CD4-positive, alpha-beta memory T cell (primary cell): ENCODE measurements around the gene IRAK2. TPM values are rescaled to one million over a fixed set of nuclear protein-coding genes. Genes with fewer than 3 reads are reported as not detected.

Source experiments
- CTCF ChIA-PET: fragments of 350-600 bp; sonication (Branson Sonifier 250); formaldehyde crosslinking; loops from one replicate; lab custom pipeline; 2021; ENCODE audit warnings: inconsistent platforms; ENCODE audit not compliant: partially characterized antibody; lab: Charles Lee
- POLR2A ChIA-PET: fragments of 350-600 bp; sonication (Branson Sonifier 250); formaldehyde crosslinking; loops from one replicate; lab custom pipeline; 2021; ENCODE audit not compliant: partially characterized antibody; lab: Charles Lee
- DNase-seq, 5 donors: peaks; one replicate each; pipeline versions ENCODE4 v3.0.0 to v3.0.0-alpha.2; 2020 to 2022; ENCODE audit warnings: mixed read lengths in 1 of 5
- H3K27ac ChIP-seq: one replicate; pipeline ENCODE4 v1.7.0; 2013; ENCODE audit warnings: low read depth, low read length
- H3K27me3 ChIP-seq: 2 replicates; pipeline ENCODE4 v1.7.0; 2013; ENCODE audit warnings: mild to moderate bottlenecking, low read length, moderate library complexity; ENCODE audit not compliant: insufficient read depth
- H3K36me3 ChIP-seq: 2 replicates; pipeline ENCODE4 v1.7.0; 2013; ENCODE audit warnings: mild to moderate bottlenecking, low read length, moderate library complexity; ENCODE audit not compliant: insufficient read depth
- H3K4me1 ChIP-seq: 2 replicates; pipeline ENCODE4 v1.7.0; 2013; ENCODE audit warnings: mild to moderate bottlenecking, low read length, moderate library complexity; ENCODE audit not compliant: insufficient read depth
- H3K4me3 ChIP-seq, 2 donors: one replicate each; pipeline ENCODE4 v1.7.0; 2013; ENCODE audit warnings: low read length in 2 of 2, mild to moderate bottlenecking in 1 of 2
- H3K9me3 ChIP-seq, 2 donors: one replicate each; pipeline ENCODE4 v1.7.0; 2013; ENCODE audit warnings: low read length in 2 of 2, control low read depth in 1 of 2; ENCODE audit not compliant: control insufficient read depth in 1 of 2
- H3K27ac Mint-ChIP-seq, 7 donors: one replicate each; pipeline ENCODE4 v1.8.0; 2020 to 2021; ENCODE audit warnings: mixed read lengths in 7 of 7, mild to moderate bottlenecking in 6 of 7, inconsistent platforms in 3 of 7, moderate library complexity in 3 of 7
- H3K27me3 Mint-ChIP-seq, 2 donors: one replicate each; pipeline ENCODE4 v1.8.0; 2020 to 2021; ENCODE audit warnings: mixed read lengths in 2 of 2
- H3K36me3 Mint-ChIP-seq, 2 donors: one replicate each; pipeline ENCODE4 v1.8.0; 2020 to 2021; ENCODE audit warnings: mixed read lengths in 2 of 2, inconsistent platforms in 1 of 2, mild to moderate bottlenecking in 1 of 2
- H3K4me1 Mint-ChIP-seq, 4 donors: one replicate each; pipeline ENCODE4 v1.8.0; 2020 to 2021; ENCODE audit warnings: mixed read lengths in 4 of 4, mild to moderate bottlenecking in 1 of 4
- H3K4me3 Mint-ChIP-seq, 8 donors: one replicate each; pipeline ENCODE4 v1.8.0; 2020 to 2021; ENCODE audit warnings: mixed read lengths in 8 of 8, mild to moderate bottlenecking in 7 of 8, moderate library complexity in 6 of 8, inconsistent platforms in 3 of 8
- H3K9me3 Mint-ChIP-seq, 8 donors: one replicate each; pipeline ENCODE4 v1.8.0; 2020 to 2021; ENCODE audit warnings: mixed read lengths in 8 of 8, mild to moderate bottlenecking in 5 of 8, inconsistent platforms in 3 of 8, moderate library complexity in 1 of 8
- intact Hi-C: fragments of 100-400 bp; cut with micrococcal nuclease; formaldehyde crosslinking; loops from one replicate; pipeline ENCODE4 v1.15.1; 2023
- polyA plus RNA-seq, 2 donors: library from polyadenylated mRNA; unstranded; fragments of 300-500 nt; fragmentation: Illumina TruSeq; gene quantifications; one replicate each; pipeline ENCODE4 v1.2.3, GENCODE V29; 2021
- total RNA-seq, 2 experiments: library from RNA; stranded (reverse); gene quantifications; one replicate each; pipeline ENCODE4 v1.2.3, GENCODE V29; 2021

IRAK2 gene
- total and polyA plus RNA-seq, 4 experiments from 2014 or later, result 4.4 to 5.8 (median 5.1) TPM

DNA sequence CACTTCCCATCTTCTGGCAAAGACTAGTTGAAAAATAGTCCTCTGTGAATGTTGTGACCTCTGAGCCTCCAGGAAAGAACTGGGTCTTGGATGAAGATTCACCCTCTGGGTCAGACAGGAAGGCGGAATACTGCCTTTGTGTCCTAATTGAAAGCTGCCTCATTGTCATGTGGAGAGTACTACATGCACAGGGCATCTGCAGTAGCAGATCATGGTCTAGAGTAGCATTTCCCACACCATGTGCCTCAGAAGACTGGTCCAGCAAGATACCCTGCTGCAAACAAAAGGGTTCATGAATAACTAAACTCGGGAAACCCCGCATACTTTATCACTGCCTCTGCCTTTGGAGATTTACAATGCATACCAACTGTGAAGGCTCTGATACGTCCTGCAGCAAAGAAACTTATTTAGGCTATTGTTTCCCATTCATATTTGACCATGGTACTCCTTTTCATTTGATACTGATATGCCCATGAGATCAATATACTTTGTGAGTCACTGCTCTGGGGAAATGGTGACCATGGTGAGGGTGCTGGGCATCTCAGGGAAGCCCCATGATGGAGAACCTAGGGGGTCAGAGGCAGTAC lies 22.7 kb downstream of the IRAK2 start:
- no peaks in the 10 kb centered on the region for H3K27me3 Mint-ChIP-seq
- Histone ChIP-seq H3K36me3 (peaks cover 5% of the 10 kb centered on the region), H3K27ac (peak overlapping the region; percentile 51), H3K27me3 (no peaks in the 10 kb centered on the region), H3K9me3 (no peaks in the 10 kb centered on the region), H3K4me1 (peaks cover 67% of the 10 kb centered on the region), H3K4me3 (no peak overlapping the region)
- H3K4me1 Mint-ChIP-seq, result peaks cover 50 to 73% (median 62%) of the 10 kb centered on the region in 4 donors
- peak overlapping the region in 6 of 8 donors; percentile 20 to 74 (median 46) for H3K4me3 Mint-ChIP-seq
- H3K27ac Mint-ChIP-seq, result peak overlapping the region; percentile 74 to 96 (median 89)
- DNase-seq, result no peak
- no peaks in the 10 kb centered on the region for H3K9me3 Mint-ChIP-seq
- POLR2A ChIA-PET, result interaction anchor here (1.2 to 3.2 kb wide), 4 partner anchors 12 to 161 kb away, joined by 3 to 19 read pairs (median 4); partner anchors contain the start of genes FANCD2, TATDN2 and VHL
- intact Hi-C loops, result no loop called here
- peaks cover 4 to 11% of the 10 kb centered on the region in 2 donors for H3K36me3 Mint-ChIP-seq
- CTCF ChIA-PET, result interaction anchor here (0.8 to 2.4 kb wide), 5 partner anchors 22 to 55 kb away, joined by 4 to 15 read pairs (median 10); partner anchors contain the start of gene IRAK2

- no peak for DNase-seq
- Mint-ChIP-seq H3K27ac (peak overlapping the region; percentile 8 to 96 (median 74)), H3K9me3 (no peaks in the 10 kb centered on the region), H3K4me3 (peak overlapping the region in 4 of 8 donors; percentile 20 to 74 (median 54)), H3K4me1 (peaks cover 56 to 79% (median 68%) of the 10 kb centered on the region in 4 donors), H3K27me3 (no peaks in the 10 kb centered on the region), H3K36me3 (peaks cover 4 to 11% of the 10 kb centered on the region in 2 donors)
- H3K27ac ChIP-seq, result peak overlapping the region; percentile 51
- intact Hi-C loops, result no loop called here
- no peaks in the 10 kb centered on the region for H3K9me3 ChIP-seq
- H3K36me3 ChIP-seq, result peaks cover 5% of the 10 kb centered on the region
- CTCF ChIA-PET, result interaction anchor here (1.5 kb wide), 1 partner anchor 23 kb away, joined by 4 read pairs; no protein-coding TSS in a partner anchor
- POLR2A ChIA-PET, result interaction anchor here (1.2 to 9.0 kb wide), 3 partner anchors 11 to 61 kb away, joined by 3 to 80 read pairs (median 19); partner anchors contain the start of gene TATDN2
- H3K27me3 ChIP-seq, result no peaks in the 10 kb centered on the region
- H3K4me3 ChIP-seq, result no peak overlapping the region
- H3K4me1 ChIP-seq, result peaks cover 73% of the 10 kb centered on the region
These were observed 23.2 kb downstream of the IRAK2 start for GRCh38 chr3:10187944-10188343.

- intact Hi-C loops, result no loop called here
- POLR2A ChIA-PET, result interaction anchor here (1.8 to 9.0 kb wide), 3 partner anchors 10 to 33 kb away, joined by 11 to 80 read pairs (median 19); no protein-coding TSS in a partner anchor
These were observed 24.3 kb downstream of the IRAK2 start for GRCh38 chr3:10188804-10189556.

GRCh38 chr3:10189557-10190354 lies 25.0 kb downstream of the IRAK2 start:
- intact Hi-C loops, result no loop called here
- ChIA-PET CTCF (interaction anchor here (0.8 to 5.1 kb wide), 5 partner anchors 24 to 131 kb away, joined by 3 to 48 read pairs (median 4); partner anchors contain the start of genes IRAK2 and SEC13), POLR2A (interaction anchor here (1.3 to 9.0 kb wide), 3 partner anchors 9 to 47 kb away, joined by 3 to 80 read pairs (median 11); no protein-coding TSS in a partner anchor)
- H3K27ac ChIP-seq, result peak overlapping the region; percentile 42
- peaks cover 4 to 9% of the 10 kb centered on the region in 2 donors for H3K36me3 Mint-ChIP-seq
- no peaks in the 10 kb centered on the region for H3K27me3 ChIP-seq
- H3K4me1 Mint-ChIP-seq, result peaks cover 69 to 88% (median 81%) of the 10 kb centered on the region in 4 donors
- peak overlapping the region; percentile 86 to 96 (median 93) for H3K27ac Mint-ChIP-seq
- no peaks in the 10 kb centered on the region for H3K9me3 Mint-ChIP-seq
- peak in 3 of 5 donors; percentile 24 to 75 (median 26) for DNase-seq
- peaks cover 86% of the 10 kb centered on the region for H3K4me1 ChIP-seq
- H3K9me3 ChIP-seq, result no peaks in the 10 kb centered on the region
- no peaks in the 10 kb centered on the region for H3K27me3 Mint-ChIP-seq
- peak overlapping the region in 1 of 2 donors; percentile 5 for H3K4me3 ChIP-seq
- peak overlapping the region in 7 of 8 donors; percentile 49 to 81 (median 72) for H3K4me3 Mint-ChIP-seq
- no peaks in the 10 kb centered on the region for H3K36me3 ChIP-seq

More at GRCh38 chr3:10188804-10189556, 24.3 kb downstream of the IRAK2 start:
- Mint-ChIP-seq H3K4me3 (peak overlapping the region in 7 of 8 donors; percentile 62 to 81 (median 73)), H3K36me3 (peaks cover 4 to 11% of the 10 kb centered on the region in 2 donors), H3K27me3 (no peaks in the 10 kb centered on the region), H3K4me1 (peaks cover 65 to 86% (median 77%) of the 10 kb centered on the region in 4 donors), H3K9me3 (no peaks in the 10 kb centered on the region), H3K27ac (peak overlapping the region; percentile 86 to 96 (median 93))
- Histone ChIP-seq H3K4me3 (peak overlapping the region in 1 of 2 donors; percentile 5), H3K27ac (peak overlapping the region; percentile 42), H3K36me3 (peaks cover 3% of the 10 kb centered on the region), H3K4me1 (peaks cover 81% of the 10 kb centered on the region), H3K9me3 (no peaks in the 10 kb centered on the region), H3K27me3 (no peaks in the 10 kb centered on the region)
- DNase-seq, result no peak
- CTCF ChIA-PET, result interaction anchor here (1.5 to 4.1 kb wide), 2 partner anchors 24 to 33 kb away, joined by 4 to 14 read pairs; no protein-coding TSS in a partner anchor

- peak overlapping the region; percentile 69 to 89 (median 82) for H3K4me3 Mint-ChIP-seq
- Histone ChIP-seq H3K27me3 (no peaks in the 10 kb centered on the region), H3K9me3 (no peaks in the 10 kb centered on the region), H3K4me3 (peak overlapping the region in 1 of 2 donors; percentile 33), H3K27ac (peak overlapping the region; percentile 87), H3K36me3 (no peaks in the 10 kb centered on the region), H3K4me1 (peaks cover 92% of the 10 kb centered on the region)
- peaks cover 64 to 90% (median 77%) of the 10 kb centered on the region in 4 donors for H3K4me1 Mint-ChIP-seq
- no peaks in the 10 kb centered on the region for H3K27me3 Mint-ChIP-seq
- POLR2A ChIA-PET, result interaction anchor here (1.2 to 9.0 kb wide), 15 partner anchors 11 to 77 kb away, joined by 3 to 80 read pairs (median 8); partner anchors contain the start of genes BRK1, IRAK2, TATDN2 and VHL
- peak overlapping the region; percentile 98 to 100 (median 99) for H3K27ac Mint-ChIP-seq
- DNase-seq, result peak; percentile 54 to 77 (median 56)
- H3K36me3 Mint-ChIP-seq, result peaks cover 3 to 4% of the 10 kb centered on the region in 2 donors
- CTCF ChIA-PET, result interaction anchor here (0.6 to 5.1 kb wide), 15 partner anchors 9 to 70 kb away, joined by 3 to 48 read pairs (median 5); partner anchors contain the start of gene IRAK2
- no peaks in the 10 kb centered on the region for H3K9me3 Mint-ChIP-seq
- intact Hi-C loops, result no loop called here
These were observed 28.4 kb downstream of the IRAK2 start for GRCh38 chr3:10192953-10193691.
